Uterus (tissue), 4 donors: ENCODE data around the gene FAM240B. TPM values are rescaled to one million over a fixed set of nuclear protein-coding genes. Genes with fewer than 3 reads are reported as not detected.

Experiments used
- DNase-seq, 2 donors: peaks; one replicate each; pipeline ENCODE4 v3.0.0-alpha.2; 2019 to 2020
- H3K27ac ChIP-seq, 2 donors: fragments of 200-600 bp; sonication (generic); 1 replicate in 1 of 2; 2 replicates in 1 of 2; pipeline ENCODE4 v1.5.1; 2016 to 2018
- H3K27me3 ChIP-seq, 2 donors: fragments of 200-600 bp; sonication (generic); one replicate each; pipeline ENCODE4 v1.5.1; 2018 to 2019; ENCODE audit warnings: control low read depth in 1 of 2
- H3K36me3 ChIP-seq, 2 donors: fragments of 200-600 bp; sonication (generic); one replicate each; pipeline ENCODE4 v1.5.1; 2019; ENCODE audit warnings: control low read depth in 1 of 2
- H3K4me1 ChIP-seq, 2 donors: fragments of 200-600 bp; sonication (generic); one replicate each; pipeline ENCODE4 v1.5.1; 2018 to 2019; ENCODE audit warnings: control low read depth in 1 of 2
- H3K4me3 ChIP-seq, 2 donors: fragments of 200-600 bp; sonication (generic); 1 replicate in 1 of 2; 2 replicates in 1 of 2; pipeline ENCODE4 v1.5.1; 2018 to 2019; ENCODE audit warnings: mild to moderate bottlenecking in 1 of 2
- H3K9me3 ChIP-seq, 2 donors: fragments of 200-600 bp; sonication (generic); one replicate each; pipeline ENCODE4 v1.5.1; 2019; ENCODE audit warnings: control low read depth in 1 of 2
- CTCF ChIP-seq, 4 experiments: fragments of 200-600 bp in 2 of 4; fragments of 450-650 bp in 2 of 4; sonication (generic) in 2 of 4; IDR thresholded peaks; one replicate each; pipeline ENCODE4 v1.5.1; 2016 to 2019; ENCODE audit warnings: antibody characterized with exemption in 4 of 4, mild to moderate bottlenecking in 2 of 4, moderate library complexity in 1 of 4
- POLR2A ChIP-seq, 2 donors: fragments of 450-650 bp; IDR thresholded peaks; one replicate each; pipeline ENCODE4 v1.6.1; 2016; ENCODE audit warnings: antibody characterized with exemption in 2 of 2, mild to moderate bottlenecking in 1 of 2, moderate library complexity in 1 of 2
- intact Hi-C: fragments of 100-400 bp; cut with DNase I; formaldehyde crosslinking; loops from one replicate; pipeline ENCODE4 v1.15.1; 2023; ENCODE audit warnings: low total_unique reads
- total RNA-seq, 4 donors: library from RNA; depleted of rRNA in 3 of 4; stranded (reverse); fragments of >200 nt in 3 of 4; gene quantifications; one replicate each; pipeline versions ENCODE4 v1.1.0 to v1.2.4, GENCODE V29; 2014 to 2023
- donor health status: DM: yes; HTN: yes; CAD: no.

Gene FAM240B
- total RNA-seq, 4 donors from 2014 or later = not detected

- no peak for TF ChIP-seq CTCF (IDR thresholded peaks at IDR 0.05)
- TF ChIP-seq POLR2A (IDR thresholded peaks at IDR 0.05) = no peak
- H3K27ac ChIP-seq = no peak overlapping the region
- H3K4me3 ChIP-seq = no peak overlapping the region
- DNase-seq = no peak
- no peaks in the 10 kb centered on the region for H3K9me3 ChIP-seq
- H3K27me3 ChIP-seq = no peaks in the 10 kb centered on the region
- intact Hi-C loops = no loop called here
- H3K4me1 ChIP-seq = no peaks in the 10 kb centered on the region
- no peaks in the 10 kb centered on the region for H3K36me3 ChIP-seq
Observed at GRCh38 chr9:38756702-38757101, 36.8 kb upstream of the FAM240B start.

GRCh38 chr9:38747941-38748340, 28.0 kb upstream of the FAM240B start:
- Histone ChIP-seq H3K27me3 (no peaks in the 10 kb centered on the region), H3K4me3 (no peak overlapping the region), H3K9me3 (no peaks in the 10 kb centered on the region), H3K36me3 (no peaks in the 10 kb centered on the region), H3K27ac (no peak overlapping the region), H3K4me1 (no peaks in the 10 kb centered on the region)
- intact Hi-C loops = no loop called here
- no peak for DNase-seq
- TF ChIP-seq POLR2A (IDR thresholded peaks at IDR 0.05) (no peak), CTCF (IDR thresholded peaks at IDR 0.05) (no peak)

- Histone ChIP-seq H3K9me3 (no peaks in the 10 kb centered on the region), H3K27ac (no peak overlapping the region), H3K36me3 (no peaks in the 10 kb centered on the region), H3K27me3 (no peaks in the 10 kb centered on the region), H3K4me1 (no peaks in the 10 kb centered on the region), H3K4me3 (no peak overlapping the region)
- TF ChIP-seq CTCF (IDR thresholded peaks at IDR 0.05) (no peak), POLR2A (IDR thresholded peaks at IDR 0.05) (no peak)
- intact Hi-C loops = no loop called here
- DNase-seq = no peak
Observed at GRCh38 chr9:38747067-38747466, 27.1 kb upstream of the FAM240B start.

GRCh38 chr9:38746303-38746702, 26.4 kb upstream of the FAM240B start:
- H3K4me3 ChIP-seq = no peak overlapping the region
- H3K4me1 ChIP-seq = no peaks in the 10 kb centered on the region
- intact Hi-C loops = no loop called here
- H3K27ac ChIP-seq = no peak overlapping the region
- DNase-seq = no peak
- H3K27me3 ChIP-seq = no peaks in the 10 kb centered on the region
- no peaks in the 10 kb centered on the region for H3K36me3 ChIP-seq
- no peak for TF ChIP-seq POLR2A (IDR thresholded peaks at IDR 0.05)
- no peak for TF ChIP-seq CTCF (IDR thresholded peaks at IDR 0.05)
- H3K9me3 ChIP-seq = no peaks in the 10 kb centered on the region

- H3K36me3 ChIP-seq = no peaks in the 10 kb centered on the region
- no peaks in the 10 kb centered on the region for H3K9me3 ChIP-seq
- no peaks in the 10 kb centered on the region for H3K27me3 ChIP-seq
- intact Hi-C loops = no loop called here
- no peak overlapping the region for H3K27ac ChIP-seq
- H3K4me1 ChIP-seq = no peaks in the 10 kb centered on the region
- no peak for DNase-seq
- no peak overlapping the region for H3K4me3 ChIP-seq
- no peak for TF ChIP-seq POLR2A (IDR thresholded peaks at IDR 0.05)
- no peak for TF ChIP-seq CTCF (IDR thresholded peaks at IDR 0.05)
Observed at GRCh38 chr9:38744484-38744883, 24.6 kb upstream of the FAM240B start.
